RWPE2 (cell line): ENCODE results near the gene ZNF605.
A peak's percentile ranks its signal among the peaks of the same experiment; 100 is the strongest.

Source experiments
- ATAC-seq: fragments of 200-7000 bp; cut with Tn5 transposase; 3 replicates; pipeline ENCODE4 v1.9.1; 2021; ENCODE audit warnings: low read depth
- DNase-seq: peaks from one replicate; pipeline ENCODE4 v3.0.0-alpha.2; 2020; ENCODE audit warnings: low spot score
- H3K27ac ChIP-seq: fragments of 450-650 bp; 2 replicates; pipeline ENCODE4 v1.5.1; 2017; ENCODE audit warnings: mild to moderate bottlenecking; ENCODE audit not compliant: poor library complexity, severe bottlenecking
- H3K27me3 ChIP-seq: fragments of 250-450 bp; sonication (Bioruptor Pico); 2 replicates; pipeline ENCODE4 v1.5.1; 2021; ENCODE audit warnings: mild to moderate bottlenecking, moderate library complexity; ENCODE audit not compliant: insufficient read depth, poor library complexity, severe bottlenecking
- H3K36me3 ChIP-seq: fragments of 250-450 bp; sonication (Bioruptor Pico); 2 replicates; pipeline ENCODE4 v1.5.1; 2020; ENCODE audit warnings: low read depth, mild to moderate bottlenecking, moderate library complexity
- H3K4me1 ChIP-seq: fragments of 250-450 bp; sonication (Bioruptor Pico); 2 replicates; pipeline ENCODE4 v1.5.1; 2021; ENCODE audit warnings: mild to moderate bottlenecking, moderate library complexity; ENCODE audit not compliant: insufficient read depth, poor library complexity, severe bottlenecking
- H3K4me3 ChIP-seq: fragments of 250-450 bp; sonication (Bioruptor Pico); 2 replicates; pipeline ENCODE4 v1.5.1; 2021; ENCODE audit warnings: mild to moderate bottlenecking, moderate library complexity; ENCODE audit not compliant: severe bottlenecking
- H3K9me3 ChIP-seq: fragments of 250-450 bp; sonication (Bioruptor Pico); 2 replicates; pipeline ENCODE4 v1.5.1; 2021; ENCODE audit warnings: mild to moderate bottlenecking, moderate library complexity; ENCODE audit not compliant: severe bottlenecking
- CTCF ChIP-seq: fragments of 450-650 bp; IDR thresholded peaks from one replicate; pipeline ENCODE4 v1.5.1; 2017; ENCODE audit warnings: mild to moderate bottlenecking, moderate library complexity; ENCODE audit not compliant: poor library complexity, severe bottlenecking

ZNF605 gene

DNA sequence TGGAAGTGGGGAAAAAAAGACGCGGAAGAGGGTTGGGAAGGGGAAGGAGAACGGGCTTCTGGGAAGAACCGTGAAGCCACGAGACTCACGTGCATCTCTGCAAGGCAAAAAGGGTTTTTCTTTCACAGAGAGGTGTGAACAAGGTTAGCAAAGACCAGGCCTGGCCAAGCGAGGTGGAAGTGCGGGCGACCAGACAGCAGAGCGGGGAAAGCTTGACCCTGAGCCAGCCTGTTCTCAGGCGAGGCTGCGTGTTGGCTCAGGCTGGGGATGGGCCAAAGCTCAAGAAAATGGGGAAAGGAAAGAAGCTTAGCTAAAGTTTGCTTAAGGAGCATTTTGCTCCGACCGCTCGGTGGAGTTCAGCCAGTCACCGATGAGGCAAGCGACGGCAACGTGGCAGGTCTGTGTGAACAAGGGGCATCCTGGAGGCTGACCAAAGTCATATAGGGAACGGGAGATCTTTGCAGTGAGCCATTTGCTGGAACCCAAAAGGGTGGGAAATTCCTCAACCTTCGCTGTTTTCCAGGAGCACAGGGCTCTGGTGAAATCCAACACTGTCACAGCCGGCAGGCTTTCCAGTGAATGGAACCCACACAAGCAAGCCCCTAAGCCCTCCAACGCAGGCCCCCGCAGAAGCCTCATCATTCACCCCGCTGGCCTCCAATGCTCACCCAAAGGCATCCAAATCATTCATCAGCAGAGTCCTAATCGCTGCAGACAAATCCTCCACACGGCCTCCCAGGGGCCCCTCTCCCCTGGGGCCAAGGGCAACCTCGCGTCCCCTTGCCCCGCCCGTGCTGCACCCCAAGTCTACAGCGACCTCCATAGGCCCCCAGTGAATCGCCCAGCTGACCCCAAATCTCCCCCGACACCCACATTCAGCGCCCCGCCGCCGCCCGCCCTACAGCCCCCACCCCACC, 754 bp downstream of the ZNF605 start:
- no peak for TF ChIP-seq CTCF
- DNase-seq = no peak
- H3K9me3 ChIP-seq = peaks cover 16% of the 10 kb centered on the region

GRCh38 chr12:132954471-132955048, 1.5 kb downstream of the ZNF605 start:
- Histone ChIP-seq H3K4me3 (no peak overlapping the region), H3K36me3 (no peaks in the 10 kb centered on the region; the same call in 1 of the 2 replicates), H3K9me3 (peaks cover 22% of the 10 kb centered on the region), H3K27me3 (no peaks in the 10 kb centered on the region), H3K4me1 (peaks cover 6% of the 10 kb centered on the region), H3K27ac (peak overlapping the region; percentile 68)
- no peak for TF ChIP-seq CTCF
- DNase-seq (no peak), ATAC-seq (no peak; the same call in 2 of the 3 replicates)

More for the DNA sequence above, 754 bp downstream of the ZNF605 start:
- peak overlapping the region; percentile 68 for H3K27ac ChIP-seq
- peak overlapping the region; percentile 94 for H3K4me3 ChIP-seq
- peak; percentile 62 for ATAC-seq
- H3K4me1 ChIP-seq = peaks cover 6% of the 10 kb centered on the region
- no peaks in the 10 kb centered on the region; the same call in 1 of the 2 replicates for H3K36me3 ChIP-seq
- H3K27me3 ChIP-seq = no peaks in the 10 kb centered on the region

DNA sequence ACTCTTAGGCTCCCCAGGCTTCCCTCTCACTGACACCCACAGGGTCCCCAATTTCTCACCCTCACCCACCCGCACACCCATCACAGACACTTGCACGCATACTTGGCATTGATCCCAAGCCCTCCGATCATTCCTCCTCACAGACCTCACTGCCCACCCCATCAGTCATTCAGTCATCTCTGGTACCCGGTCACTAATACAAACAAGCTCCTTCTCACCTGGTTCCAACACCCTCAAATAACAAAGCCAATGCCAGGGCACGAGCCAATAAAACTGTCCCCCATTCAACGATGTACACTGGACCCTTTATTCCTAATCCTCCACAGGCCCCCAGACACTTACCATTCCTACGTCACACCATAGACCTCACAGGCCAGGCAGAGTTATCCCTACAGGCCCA, 2.3 kb downstream of the ZNF605 start:
- Histone ChIP-seq H3K4me3 (no peak overlapping the region), H3K27ac (no peak overlapping the region), H3K27me3 (no peaks in the 10 kb centered on the region), H3K9me3 (peaks cover 22% of the 10 kb centered on the region), H3K36me3 (no peaks in the 10 kb centered on the region; the same call in 1 of the 2 replicates), H3K4me1 (peaks cover 6% of the 10 kb centered on the region)
- ATAC-seq (no peak), DNase-seq (no peak)
- no peak for TF ChIP-seq CTCF

DNA sequence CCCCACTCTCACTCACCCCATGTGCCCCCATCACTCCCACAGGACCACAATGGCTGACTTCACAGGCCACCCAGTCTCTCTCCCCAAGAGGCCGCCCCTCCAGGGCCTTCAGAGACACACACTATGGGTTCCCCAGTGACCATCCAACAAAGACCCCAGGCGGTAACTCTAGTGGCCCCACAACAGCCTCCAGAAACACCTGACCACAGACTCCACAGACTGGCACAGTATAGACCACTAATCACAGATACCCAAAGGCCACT, 3.0 kb downstream of the ZNF605 start:
- Histone ChIP-seq H3K27ac (no peak overlapping the region), H3K4me3 (no peak overlapping the region), H3K36me3 (peaks cover 3% of the 10 kb centered on the region; the same call in 1 of the 2 replicates), H3K9me3 (peaks cover 22% of the 10 kb centered on the region), H3K4me1 (peaks cover 6% of the 10 kb centered on the region), H3K27me3 (no peaks in the 10 kb centered on the region)
- no peak for TF ChIP-seq CTCF
- no peak for ATAC-seq
- DNase-seq = no peak
